Measurements from ENCODE around the gene SLIT3. TPM values are rescaled to one million over a fixed set of nuclear protein-coding genes. Genes with fewer than 3 reads are reported as not detected.

SLIT3 gene
- total RNA-seq, 2 experiments from 2014 or later: 0.20 to 0.43 TPM

GRCh38 chr5:168697034-168697720 lies 603.8 kb downstream of the SLIT3 start:
- Mint-ChIP-seq H3K4me1 (no peaks in the 10 kb centered on the region), H3K36me3 (no peaks in the 10 kb centered on the region), H3K4me3 (no peak overlapping the region), H3K9me3 (no peaks in the 10 kb centered on the region), H3K27me3 (no peaks in the 10 kb centered on the region), H3K27ac (no peak overlapping the region)
- no peak for DNase-seq

DNA sequence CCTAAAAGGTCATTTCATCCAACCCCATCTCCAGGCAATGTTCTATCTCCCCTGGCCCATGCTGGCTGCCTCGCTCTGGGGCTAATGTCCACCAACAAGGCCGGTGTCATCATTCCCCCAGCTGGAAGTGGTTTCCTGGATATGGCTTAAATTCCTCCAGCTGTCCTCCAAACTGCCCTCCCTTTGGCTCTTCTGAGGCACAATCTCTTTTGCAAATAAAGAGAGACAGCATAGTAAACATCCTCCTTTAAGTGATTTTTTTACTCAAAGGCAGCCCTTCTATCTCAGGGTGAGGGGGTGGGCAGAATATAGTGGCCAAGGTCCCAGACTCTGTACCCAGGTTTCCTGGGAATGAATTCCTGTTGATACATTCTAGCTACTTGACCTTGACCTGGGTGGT lies 604.3 kb downstream of the SLIT3 start:
- no peaks in the 10 kb centered on the region for H3K36me3 Mint-ChIP-seq
- H3K9me3 Mint-ChIP-seq: no peaks in the 10 kb centered on the region
- H3K4me3 Mint-ChIP-seq: no peak overlapping the region
- DNase-seq: no peak
- no peaks in the 10 kb centered on the region for H3K4me1 Mint-ChIP-seq
- no peaks in the 10 kb centered on the region for H3K27me3 Mint-ChIP-seq
- H3K27ac Mint-ChIP-seq: no peak overlapping the region

DNA sequence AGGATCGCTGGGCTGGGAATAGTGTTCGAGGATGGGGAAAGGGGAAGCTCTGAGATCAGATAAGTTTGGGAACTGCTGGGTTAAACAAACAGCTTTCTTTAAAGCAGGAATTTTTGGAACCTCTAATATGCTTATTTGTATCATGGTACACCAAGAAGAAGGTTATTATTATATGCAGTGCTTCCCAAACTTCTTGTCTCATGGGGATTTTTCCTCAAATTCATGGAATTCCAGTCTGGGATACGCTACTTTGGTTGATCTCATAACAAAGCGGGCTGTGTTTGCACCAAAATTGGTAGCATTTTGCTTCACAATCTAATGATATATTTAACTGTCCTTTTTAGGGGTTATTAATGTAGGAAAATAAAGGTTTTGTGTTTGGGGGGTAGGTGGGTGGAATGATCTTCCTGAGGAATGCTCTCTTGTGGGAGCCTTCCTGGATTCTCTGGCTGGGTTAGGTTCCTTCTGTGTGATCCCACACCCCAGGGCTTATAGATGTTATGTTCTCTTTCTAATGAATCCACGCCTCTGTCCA lies 605.6 kb downstream of the SLIT3 start:
- Mint-ChIP-seq H3K27me3 (no peaks in the 10 kb centered on the region), H3K4me3 (no peak overlapping the region), H3K27ac (no peak overlapping the region), H3K4me1 (no peaks in the 10 kb centered on the region), H3K36me3 (no peaks in the 10 kb centered on the region), H3K9me3 (no peaks in the 10 kb centered on the region)
- DNase-seq: no peak

DNA sequence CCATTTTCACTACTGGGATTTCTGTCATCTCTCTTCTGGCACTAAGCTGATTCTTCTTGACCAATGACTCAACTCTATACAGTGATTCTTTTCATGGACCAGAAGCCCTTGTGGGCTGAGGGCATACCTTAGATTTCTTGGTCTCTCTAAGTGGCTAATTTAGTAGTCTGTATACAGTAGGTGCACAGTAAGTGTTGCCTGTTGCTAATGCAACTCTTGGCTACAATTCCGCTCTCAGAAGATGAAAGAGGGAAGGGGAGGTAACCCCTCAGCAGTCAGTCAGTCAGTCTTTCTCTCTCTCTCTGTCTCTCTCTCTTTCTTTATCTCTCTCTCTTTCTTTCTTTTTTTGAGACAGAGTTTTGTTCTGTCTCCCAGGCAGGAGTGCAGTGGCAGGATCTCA lies 606.6 kb downstream of the SLIT3 start:
- Mint-ChIP-seq H3K9me3 (no peaks in the 10 kb centered on the region), H3K27ac (no peak overlapping the region), H3K4me1 (no peaks in the 10 kb centered on the region), H3K4me3 (no peak overlapping the region), H3K36me3 (no peaks in the 10 kb centered on the region), H3K27me3 (no peaks in the 10 kb centered on the region)
- DNase-seq: no peak

- DNase-seq: no peak
- Mint-ChIP-seq H3K27me3 (no peaks in the 10 kb centered on the region), H3K4me1 (no peaks in the 10 kb centered on the region), H3K27ac (no peak overlapping the region), H3K9me3 (no peaks in the 10 kb centered on the region), H3K36me3 (no peaks in the 10 kb centered on the region), H3K4me3 (no peak overlapping the region)
These were observed 607.1 kb downstream of the SLIT3 start for GRCh38 chr5:168693883-168694282.

DNA sequence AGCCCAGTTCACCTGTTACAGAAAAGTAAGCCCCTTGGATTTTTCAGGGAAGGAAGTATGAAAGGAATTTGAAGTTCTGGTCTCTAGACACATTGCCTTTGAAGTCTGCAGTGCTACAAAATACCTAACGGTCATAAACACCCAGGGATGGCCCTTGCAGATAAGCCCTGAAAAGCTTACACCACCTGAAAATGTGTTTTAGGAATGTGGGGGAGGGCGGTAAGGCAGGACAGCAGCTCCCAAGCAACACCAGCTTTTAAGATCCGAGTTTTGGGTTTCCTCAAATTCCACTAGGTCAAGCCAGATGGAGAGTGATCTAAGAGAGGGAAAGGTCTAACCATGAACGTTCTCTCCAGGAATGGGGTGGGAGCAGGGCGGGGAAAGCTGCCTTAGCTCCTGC lies 607.6 kb downstream of the SLIT3 start:
- Mint-ChIP-seq H3K27ac (no peak overlapping the region), H3K4me3 (no peak overlapping the region), H3K36me3 (no peaks in the 10 kb centered on the region), H3K4me1 (no peaks in the 10 kb centered on the region), H3K27me3 (no peaks in the 10 kb centered on the region), H3K9me3 (no peaks in the 10 kb centered on the region)
- DNase-seq: no peak

- DNase-seq: no peak
- Mint-ChIP-seq H3K36me3 (no peaks in the 10 kb centered on the region), H3K9me3 (no peaks in the 10 kb centered on the region), H3K4me3 (no peak overlapping the region), H3K27me3 (no peaks in the 10 kb centered on the region), H3K27ac (no peak overlapping the region), H3K4me1 (no peaks in the 10 kb centered on the region)
These were observed 609.0 kb downstream of the SLIT3 start for GRCh38 chr5:168691891-168692290.

- Mint-ChIP-seq H3K9me3 (no peaks in the 10 kb centered on the region), H3K27ac (no peak overlapping the region), H3K4me1 (no peaks in the 10 kb centered on the region), H3K27me3 (no peaks in the 10 kb centered on the region), H3K36me3 (no peaks in the 10 kb centered on the region), H3K4me3 (no peak overlapping the region)
- no peak for DNase-seq
These were observed 611.7 kb downstream of the SLIT3 start for GRCh38 chr5:168689260-168689659.

GRCh38 chr5:168686837-168687236 lies 614.1 kb downstream of the SLIT3 start:
- Mint-ChIP-seq H3K9me3 (no peaks in the 10 kb centered on the region), H3K36me3 (no peaks in the 10 kb centered on the region), H3K4me3 (no peak overlapping the region), H3K27me3 (no peaks in the 10 kb centered on the region), H3K4me1 (peaks cover 8% of the 10 kb centered on the region), H3K27ac (no peak overlapping the region)
- no peak for DNase-seq

DNA sequence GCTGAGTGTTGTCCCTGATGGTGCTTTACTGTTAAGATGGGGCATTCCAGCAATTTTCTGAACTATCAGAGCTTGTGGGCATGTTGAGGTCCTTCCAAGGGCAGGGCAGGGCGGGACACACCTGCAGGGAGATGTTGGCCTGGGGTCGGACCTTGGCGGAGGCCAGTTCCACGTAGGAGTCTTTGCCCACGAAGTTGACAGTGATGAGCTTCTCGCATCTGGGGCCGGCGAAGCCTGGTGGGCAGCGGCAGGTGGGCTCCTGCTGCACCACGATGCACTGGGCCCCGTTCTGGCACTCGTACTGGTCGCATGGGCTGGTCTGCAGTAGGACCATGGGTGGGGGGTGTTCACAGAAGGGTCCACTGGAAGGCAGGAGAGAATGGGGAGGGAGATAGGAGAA lies 615.4 kb downstream of the SLIT3 start:
- no peaks in the 10 kb centered on the region for H3K36me3 Mint-ChIP-seq
- no peaks in the 10 kb centered on the region for H3K9me3 Mint-ChIP-seq
- H3K4me1 Mint-ChIP-seq: peaks cover 9% of the 10 kb centered on the region
- H3K4me3 Mint-ChIP-seq: no peak overlapping the region
- DNase-seq: no peak
- H3K27ac Mint-ChIP-seq: no peak overlapping the region
- H3K27me3 Mint-ChIP-seq: no peaks in the 10 kb centered on the region

- Mint-ChIP-seq H3K4me3 (no peak overlapping the region), H3K27me3 (no peaks in the 10 kb centered on the region), H3K4me1 (peaks cover 9% of the 10 kb centered on the region), H3K27ac (peak overlapping the region; percentile 74), H3K9me3 (no peaks in the 10 kb centered on the region), H3K36me3 (no peaks in the 10 kb centered on the region)
- no peak for DNase-seq
These were observed 617.0 kb downstream of the SLIT3 start for GRCh38 chr5:168683927-168684295.

DNA sequence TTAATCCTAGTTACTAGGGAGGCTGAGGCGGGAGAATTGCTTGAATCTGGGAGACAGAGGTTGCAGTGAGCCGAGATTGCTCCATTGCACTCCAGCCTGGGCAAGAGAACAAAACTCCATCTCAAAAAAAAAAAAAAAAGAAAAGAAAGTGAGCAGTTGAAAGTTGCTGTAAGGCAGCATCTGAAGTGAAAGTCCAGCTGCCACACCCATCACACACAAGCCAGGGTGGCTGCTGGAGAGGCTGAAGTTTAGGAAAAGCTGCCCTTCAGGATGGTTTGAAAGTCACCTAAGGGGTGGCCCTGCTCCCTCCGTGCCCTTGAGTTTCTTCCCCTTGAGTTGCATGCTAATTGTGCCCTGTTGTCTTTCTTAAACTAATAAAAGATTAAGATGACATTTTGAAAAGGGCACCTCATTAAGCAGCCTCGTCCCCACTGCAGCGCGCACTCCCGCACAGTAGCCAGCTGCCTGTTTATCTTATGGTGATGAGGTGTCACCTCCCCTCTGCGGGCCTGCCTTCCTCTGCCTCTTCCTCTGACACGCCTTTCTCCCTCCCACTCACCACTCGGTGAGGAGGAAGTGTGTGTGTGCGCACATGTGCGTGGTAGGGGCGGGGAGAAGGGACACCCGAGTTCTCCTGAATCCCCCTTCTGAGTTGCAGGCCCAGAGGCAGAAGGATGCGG lies 617.6 kb downstream of the SLIT3 start:
- Mint-ChIP-seq H3K27ac (peak overlapping the region; percentile 74), H3K27me3 (no peaks in the 10 kb centered on the region), H3K36me3 (no peaks in the 10 kb centered on the region), H3K4me3 (peak overlapping the region; percentile 51), H3K4me1 (peaks cover 9% of the 10 kb centered on the region), H3K9me3 (no peaks in the 10 kb centered on the region)
- peak; percentile 53 for DNase-seq

DNA sequence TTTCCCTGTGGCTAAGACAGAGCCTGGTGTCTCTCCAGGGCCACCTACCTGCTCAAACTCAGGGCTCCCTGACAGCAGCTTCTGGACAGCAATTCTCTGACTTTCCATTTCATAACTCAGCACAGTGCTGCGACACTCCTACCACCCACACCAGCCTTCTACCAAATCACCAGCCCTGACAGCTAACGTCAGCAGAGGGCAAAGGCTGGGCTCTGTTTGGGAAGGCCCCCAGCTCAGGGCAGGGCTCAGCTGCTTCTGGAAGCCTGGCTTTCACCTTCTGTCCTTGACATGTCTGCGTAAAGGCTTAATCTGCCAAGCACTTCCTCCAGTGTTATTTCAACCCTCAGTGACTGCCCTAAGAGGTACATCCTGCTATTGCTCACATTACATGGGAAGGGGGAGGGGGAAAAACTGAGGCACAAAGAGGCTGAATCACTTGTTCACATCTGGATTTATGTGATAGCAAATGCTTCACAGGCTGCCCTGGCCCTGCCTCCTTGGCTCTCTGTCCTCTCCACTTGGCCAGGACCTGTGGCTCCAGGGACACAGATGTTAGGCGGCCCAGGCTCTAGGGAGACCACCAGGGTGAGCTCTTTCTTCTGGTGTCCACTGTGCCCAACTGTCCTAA lies 619.3 kb downstream of the SLIT3 start:
- Mint-ChIP-seq H3K9me3 (no peaks in the 10 kb centered on the region), H3K27ac (peak overlapping the region; percentile 11), H3K4me3 (no peak overlapping the region), H3K27me3 (no peaks in the 10 kb centered on the region), H3K36me3 (no peaks in the 10 kb centered on the region), H3K4me1 (peaks cover 9% of the 10 kb centered on the region)
- no peak for DNase-seq

DNA sequence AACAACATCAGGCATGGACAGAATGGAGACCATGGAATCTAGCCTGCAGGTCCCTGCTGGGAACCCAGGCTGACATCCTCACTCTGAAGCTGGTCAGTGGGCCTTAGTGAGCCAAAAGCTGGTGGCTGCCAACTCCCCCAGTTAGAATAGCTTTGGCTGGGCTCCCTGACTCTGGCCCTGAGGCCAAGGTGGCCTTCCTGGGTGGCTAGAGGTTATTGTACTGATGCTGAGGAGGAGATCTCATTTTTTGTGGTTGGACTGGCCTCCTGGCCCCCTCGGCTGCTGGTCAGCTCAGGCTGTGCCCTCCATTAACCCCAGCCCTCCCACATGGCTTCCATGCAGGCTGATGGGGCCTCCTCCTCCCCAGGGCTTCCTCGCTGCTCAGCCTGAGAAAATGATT lies 620.5 kb downstream of the SLIT3 start:
- Mint-ChIP-seq H3K4me1 (peaks cover 9% of the 10 kb centered on the region), H3K27me3 (no peaks in the 10 kb centered on the region), H3K36me3 (no peaks in the 10 kb centered on the region), H3K27ac (no peak overlapping the region), H3K9me3 (no peaks in the 10 kb centered on the region), H3K4me3 (no peak overlapping the region)
- DNase-seq: no peak

- peaks cover 9% of the 10 kb centered on the region for H3K4me1 Mint-ChIP-seq
- no peaks in the 10 kb centered on the region for H3K36me3 Mint-ChIP-seq
- H3K27ac Mint-ChIP-seq: no peak overlapping the region
- peak; percentile 56 for DNase-seq
- no peak overlapping the region for H3K4me3 Mint-ChIP-seq
- no peaks in the 10 kb centered on the region for H3K27me3 Mint-ChIP-seq
- no peaks in the 10 kb centered on the region for H3K9me3 Mint-ChIP-seq
These were observed 621.4 kb downstream of the SLIT3 start for GRCh38 chr5:168679515-168679920.
